Fibroblast of lung (primary cell): ENCODE measurements around the gene PEPD.

ENCODE experiments used
- EZH2 ChIP-seq: IDR thresholded peaks from 2 replicates; pipeline ENCODE4 v1.5.1; 2012; ENCODE audit warnings: low read length, control low read depth, mild to moderate bottlenecking; ENCODE audit errors: missing control alignments
- TF ChIP-seq, protein P1 (sequence below), 2 donors: IDR thresholded peaks in 1 of 2; conservative IDR thresholded peaks in 1 of 2; 1 replicate in 1 of 2; 2 replicates in 1 of 2; pipeline ENCODE4 v1.5.1; 2011 to 2012; ENCODE audit warnings: low read length in 2 of 2, control low read depth in 1 of 2, inconsistent platforms in 1 of 2, low read depth in 1 of 2, mild to moderate bottlenecking in 1 of 2

DNA sequence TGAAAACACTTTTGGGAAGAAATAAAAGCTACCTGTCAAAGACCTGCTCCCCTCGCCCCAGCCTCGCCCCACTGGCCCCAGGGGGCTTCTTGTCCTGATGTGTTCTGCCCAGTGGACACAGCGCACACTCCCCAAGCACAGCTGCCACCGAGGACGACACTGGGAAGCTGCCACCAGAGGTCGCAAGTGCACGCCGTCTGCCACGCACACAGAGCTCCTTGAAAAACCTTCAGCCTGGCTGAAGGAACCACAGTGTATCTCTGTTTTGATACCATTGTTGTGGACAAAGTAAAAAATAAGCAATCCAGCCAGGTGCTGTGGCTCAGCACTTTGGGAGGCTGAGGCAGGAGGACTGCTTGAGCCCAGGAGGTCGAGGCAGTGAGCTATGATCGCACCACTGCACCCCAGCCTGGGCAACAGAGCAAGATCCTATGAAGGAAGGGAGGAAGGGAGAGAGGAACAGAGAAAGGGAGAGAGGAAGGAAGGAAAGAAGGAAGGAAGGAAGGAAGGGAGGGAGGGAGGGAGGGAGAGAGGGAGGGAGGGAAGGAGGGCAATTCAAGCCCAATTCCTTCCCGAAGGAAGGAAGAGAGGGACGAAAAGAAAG is 90.8 kb downstream of the PEPD start:
- TF ChIP-seq, protein P1, sequence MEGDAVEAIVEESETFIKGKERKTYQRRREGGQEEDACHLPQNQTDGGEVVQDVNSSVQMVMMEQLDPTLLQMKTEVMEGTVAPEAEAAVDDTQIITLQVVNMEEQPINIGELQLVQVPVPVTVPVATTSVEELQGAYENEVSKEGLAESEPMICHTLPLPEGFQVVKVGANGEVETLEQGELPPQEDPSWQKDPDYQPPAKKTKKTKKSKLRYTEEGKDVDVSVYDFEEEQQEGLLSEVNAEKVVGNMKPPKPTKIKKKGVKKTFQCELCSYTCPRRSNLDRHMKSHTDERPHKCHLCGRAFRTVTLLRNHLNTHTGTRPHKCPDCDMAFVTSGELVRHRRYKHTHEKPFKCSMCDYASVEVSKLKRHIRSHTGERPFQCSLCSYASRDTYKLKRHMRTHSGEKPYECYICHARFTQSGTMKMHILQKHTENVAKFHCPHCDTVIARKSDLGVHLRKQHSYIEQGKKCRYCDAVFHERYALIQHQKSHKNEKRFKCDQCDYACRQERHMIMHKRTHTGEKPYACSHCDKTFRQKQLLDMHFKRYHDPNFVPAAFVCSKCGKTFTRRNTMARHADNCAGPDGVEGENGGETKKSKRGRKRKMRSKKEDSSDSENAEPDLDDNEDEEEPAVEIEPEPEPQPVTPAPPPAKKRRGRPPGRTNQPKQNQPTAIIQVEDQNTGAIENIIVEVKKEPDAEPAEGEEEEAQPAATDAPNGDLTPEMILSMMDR (conservative IDR thresholded peaks at IDR 0.05 in 1 of 2, IDR thresholded peaks at IDR 0.05 in 1 of 2; ENCODE audit: low read depth in 1 of 2, low read length in 2 of 2), result peak; percentile 73 to 83
- no peak for TF ChIP-seq EZH2
